ENCODE results near the gene DLEC1.
A peak's percentile ranks its signal among the peaks of the same experiment; 100 is the strongest.

DLEC1 gene

DNA sequence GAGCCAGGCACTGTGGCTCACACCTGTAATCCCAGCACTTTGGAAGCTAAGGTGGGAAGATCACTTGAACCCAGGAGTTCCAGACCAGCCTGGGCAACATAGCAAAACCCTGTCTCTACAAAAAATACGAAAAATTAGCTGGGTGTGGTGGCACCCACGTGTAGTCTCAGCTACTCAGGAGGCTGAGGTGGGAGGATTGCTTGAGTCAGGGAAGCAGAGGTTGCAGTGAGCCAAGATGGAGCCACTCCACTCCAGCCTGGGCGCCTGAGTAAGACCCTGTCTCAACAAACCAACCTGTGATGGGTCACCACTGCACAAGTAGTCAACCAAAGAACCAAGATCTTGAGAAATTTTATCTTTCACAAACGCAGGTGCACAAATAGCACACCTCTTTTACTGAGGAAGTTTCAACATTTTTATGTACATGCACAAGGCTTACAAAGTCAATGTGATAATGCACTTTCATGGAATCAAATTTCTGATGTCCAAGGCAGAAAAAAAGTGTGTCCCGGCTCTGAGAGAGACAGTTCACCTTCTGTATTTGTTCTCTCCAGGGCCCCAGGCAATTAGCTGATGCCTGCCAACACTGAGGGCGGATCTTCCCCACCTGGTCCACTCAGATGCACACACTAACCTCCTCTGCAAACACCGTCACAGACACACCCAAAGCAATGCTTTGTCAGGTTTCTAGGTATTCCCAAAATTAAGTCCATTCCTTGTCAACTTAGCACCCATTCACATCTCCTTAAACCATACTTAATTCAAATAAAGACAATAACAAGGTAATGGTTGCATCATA, 85.5 kb downstream of the DLEC1 start:
- ATAC-seq (ENCODE audit: low read depth) (0 out of 3 replicates have a peak, but pooled peaks have one; percentile 41), DNase-seq (ENCODE audit: low spot score) (no peak)
- TF ChIP-seq, protein P1, sequence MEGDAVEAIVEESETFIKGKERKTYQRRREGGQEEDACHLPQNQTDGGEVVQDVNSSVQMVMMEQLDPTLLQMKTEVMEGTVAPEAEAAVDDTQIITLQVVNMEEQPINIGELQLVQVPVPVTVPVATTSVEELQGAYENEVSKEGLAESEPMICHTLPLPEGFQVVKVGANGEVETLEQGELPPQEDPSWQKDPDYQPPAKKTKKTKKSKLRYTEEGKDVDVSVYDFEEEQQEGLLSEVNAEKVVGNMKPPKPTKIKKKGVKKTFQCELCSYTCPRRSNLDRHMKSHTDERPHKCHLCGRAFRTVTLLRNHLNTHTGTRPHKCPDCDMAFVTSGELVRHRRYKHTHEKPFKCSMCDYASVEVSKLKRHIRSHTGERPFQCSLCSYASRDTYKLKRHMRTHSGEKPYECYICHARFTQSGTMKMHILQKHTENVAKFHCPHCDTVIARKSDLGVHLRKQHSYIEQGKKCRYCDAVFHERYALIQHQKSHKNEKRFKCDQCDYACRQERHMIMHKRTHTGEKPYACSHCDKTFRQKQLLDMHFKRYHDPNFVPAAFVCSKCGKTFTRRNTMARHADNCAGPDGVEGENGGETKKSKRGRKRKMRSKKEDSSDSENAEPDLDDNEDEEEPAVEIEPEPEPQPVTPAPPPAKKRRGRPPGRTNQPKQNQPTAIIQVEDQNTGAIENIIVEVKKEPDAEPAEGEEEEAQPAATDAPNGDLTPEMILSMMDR (IDR thresholded peaks at IDR 0.05; ENCODE audit: poor library complexity, severe bottlenecking): no peak
- Histone ChIP-seq H3K9me3 (ENCODE audit: severe bottlenecking) (no peaks in the 10 kb centered on the region), H3K4me3 (ENCODE audit: severe bottlenecking) (no peak overlapping the region), H3K27ac (ENCODE audit: poor library complexity, severe bottlenecking) (no peak overlapping the region), H3K27me3 (ENCODE audit: insufficient read depth, poor library complexity, severe bottlenecking) (no peaks in the 10 kb centered on the region), H3K4me1 (ENCODE audit: insufficient read depth, poor library complexity, severe bottlenecking) (no peaks in the 10 kb centered on the region), H3K36me3 (ENCODE audit: low read depth) (peaks cover 66% of the 10 kb centered on the region)

DNA sequence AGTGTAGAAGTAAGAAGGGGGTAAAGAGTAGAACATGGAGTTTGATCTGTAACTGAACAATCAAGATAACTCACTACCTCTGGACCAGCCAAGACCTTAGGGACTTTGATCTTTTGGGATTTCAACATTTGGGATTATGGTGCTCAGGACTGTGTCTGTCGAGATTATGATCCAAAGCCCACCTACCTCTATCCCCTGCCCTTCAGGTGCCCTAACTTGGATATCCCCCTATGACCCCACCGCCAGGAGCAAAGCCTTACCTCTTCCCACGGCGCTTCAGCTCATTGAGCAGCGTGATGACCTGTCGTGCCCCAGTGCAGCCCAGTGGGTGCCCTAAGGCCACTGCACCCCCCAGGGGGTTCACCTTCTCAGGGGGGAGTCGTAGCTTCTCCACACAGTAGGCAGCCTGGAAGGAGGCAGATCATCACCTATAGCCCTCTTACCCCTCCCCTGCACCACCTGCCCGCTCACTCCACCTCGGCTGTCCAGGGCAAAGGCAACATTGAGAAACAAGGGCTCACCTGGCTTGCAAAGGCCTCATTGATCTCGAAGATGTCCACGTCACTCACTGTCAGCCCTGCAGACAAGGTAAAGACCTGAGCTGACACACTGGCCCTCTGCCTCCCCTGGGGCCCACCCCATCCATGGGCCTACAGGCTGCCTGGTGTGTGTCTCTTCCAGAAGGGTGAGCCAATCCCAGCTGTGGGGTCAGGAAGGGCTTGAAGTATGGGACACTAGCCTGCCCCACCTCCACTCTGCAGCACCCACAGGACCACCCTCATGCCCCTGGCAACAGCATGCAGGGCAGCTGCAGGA, 86.5 kb downstream of the DLEC1 start:
- Histone ChIP-seq H3K27me3 (ENCODE audit: insufficient read depth, poor library complexity, severe bottlenecking) (no peaks in the 10 kb centered on the region), H3K36me3 (ENCODE audit: low read depth) (peaks cover 76% of the 10 kb centered on the region), H3K4me1 (ENCODE audit: insufficient read depth, poor library complexity, severe bottlenecking) (no peaks in the 10 kb centered on the region), H3K27ac (ENCODE audit: poor library complexity, severe bottlenecking) (no peak overlapping the region), H3K9me3 (ENCODE audit: severe bottlenecking) (no peaks in the 10 kb centered on the region), H3K4me3 (ENCODE audit: severe bottlenecking) (no peak overlapping the region)
- ATAC-seq (ENCODE audit: low read depth): no peak
- DNase-seq (ENCODE audit: low spot score): peak; percentile 38
- TF ChIP-seq, protein P1 (IDR thresholded peaks at IDR 0.05; ENCODE audit: poor library complexity, severe bottlenecking): no peak

DNA sequence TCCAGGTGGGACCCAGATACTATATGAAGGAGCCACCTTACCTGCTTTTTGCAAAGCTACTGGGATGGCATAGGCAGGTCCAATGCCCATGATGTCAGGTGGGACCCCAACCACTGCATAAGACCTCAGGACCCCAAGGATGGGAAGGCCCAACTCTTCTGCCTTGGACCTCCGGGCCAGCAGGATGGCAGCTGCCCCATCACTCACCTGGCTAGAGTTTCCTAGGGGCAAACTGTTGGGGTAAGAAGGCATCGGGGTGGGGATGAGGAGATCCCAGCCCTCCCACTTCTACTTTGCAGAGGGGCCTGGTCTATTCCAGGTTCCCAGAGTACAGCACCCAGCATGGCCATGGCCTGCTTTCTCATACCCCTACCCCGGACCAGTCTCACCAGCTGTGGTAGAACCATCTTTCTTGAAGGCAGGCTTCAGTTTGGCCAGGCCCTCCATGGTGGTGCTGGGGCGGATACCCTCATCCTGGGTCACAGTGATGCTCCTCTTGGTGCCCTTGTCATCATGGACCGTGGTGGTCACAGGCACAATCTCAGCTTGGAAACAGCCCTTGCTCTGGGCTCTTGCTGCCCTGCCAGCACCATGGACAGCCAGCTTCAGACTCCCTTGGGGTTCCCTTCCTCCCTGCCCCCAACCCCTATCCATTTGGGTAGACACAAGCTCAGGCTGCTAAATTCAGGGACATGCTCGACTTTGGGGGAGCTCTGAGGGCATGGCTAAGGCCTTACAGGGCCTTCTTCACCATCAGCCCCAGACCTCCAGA, 87.3 kb downstream of the DLEC1 start:
- TF ChIP-seq, protein P1 (IDR thresholded peaks at IDR 0.05; ENCODE audit: poor library complexity, severe bottlenecking): no peak
- Histone ChIP-seq H3K36me3 (ENCODE audit: low read depth) (peaks cover 84% of the 10 kb centered on the region), H3K4me1 (ENCODE audit: insufficient read depth, poor library complexity, severe bottlenecking) (no peaks in the 10 kb centered on the region), H3K4me3 (ENCODE audit: severe bottlenecking) (no peak overlapping the region), H3K9me3 (ENCODE audit: severe bottlenecking) (no peaks in the 10 kb centered on the region), H3K27me3 (ENCODE audit: insufficient read depth, poor library complexity, severe bottlenecking) (no peaks in the 10 kb centered on the region), H3K27ac (ENCODE audit: poor library complexity, severe bottlenecking) (no peak overlapping the region)
- DNase-seq (ENCODE audit: low spot score) (peak; percentile 28), ATAC-seq (ENCODE audit: low read depth) (no peak)

- DNase-seq (ENCODE audit: low spot score): peak; percentile 31
- Histone ChIP-seq H3K4me3 (ENCODE audit: severe bottlenecking) (no peak overlapping the region), H3K27ac (ENCODE audit: poor library complexity, severe bottlenecking) (no peak overlapping the region), H3K36me3 (ENCODE audit: low read depth) (peaks cover 89% of the 10 kb centered on the region), H3K9me3 (ENCODE audit: severe bottlenecking) (no peaks in the 10 kb centered on the region), H3K27me3 (ENCODE audit: insufficient read depth, poor library complexity, severe bottlenecking) (no peaks in the 10 kb centered on the region), H3K4me1 (ENCODE audit: insufficient read depth, poor library complexity, severe bottlenecking) (no peaks in the 10 kb centered on the region)
- peak; percentile 32; the same call in 1 of the 3 replicates for ATAC-seq (ENCODE audit: low read depth)
- TF ChIP-seq, protein P1 (IDR thresholded peaks at IDR 0.05; ENCODE audit: poor library complexity, severe bottlenecking): no peak
These were observed 88.7 kb downstream of the DLEC1 start for GRCh38 chr3:38127611-38128302.
